8988T (cell line): ENCODE data around the gene LDLRAD4.
"Not testable (repeated sequence)": the region's sequence is repeated elsewhere in the genome, so short reads cannot be mapped to it uniquely, and the experiment has no call there.

ENCODE experiments used
- DNase-seq: peaks from one replicate; pipeline ENCODE4 v3.0.0; 2011

Gene LDLRAD4

DNA sequence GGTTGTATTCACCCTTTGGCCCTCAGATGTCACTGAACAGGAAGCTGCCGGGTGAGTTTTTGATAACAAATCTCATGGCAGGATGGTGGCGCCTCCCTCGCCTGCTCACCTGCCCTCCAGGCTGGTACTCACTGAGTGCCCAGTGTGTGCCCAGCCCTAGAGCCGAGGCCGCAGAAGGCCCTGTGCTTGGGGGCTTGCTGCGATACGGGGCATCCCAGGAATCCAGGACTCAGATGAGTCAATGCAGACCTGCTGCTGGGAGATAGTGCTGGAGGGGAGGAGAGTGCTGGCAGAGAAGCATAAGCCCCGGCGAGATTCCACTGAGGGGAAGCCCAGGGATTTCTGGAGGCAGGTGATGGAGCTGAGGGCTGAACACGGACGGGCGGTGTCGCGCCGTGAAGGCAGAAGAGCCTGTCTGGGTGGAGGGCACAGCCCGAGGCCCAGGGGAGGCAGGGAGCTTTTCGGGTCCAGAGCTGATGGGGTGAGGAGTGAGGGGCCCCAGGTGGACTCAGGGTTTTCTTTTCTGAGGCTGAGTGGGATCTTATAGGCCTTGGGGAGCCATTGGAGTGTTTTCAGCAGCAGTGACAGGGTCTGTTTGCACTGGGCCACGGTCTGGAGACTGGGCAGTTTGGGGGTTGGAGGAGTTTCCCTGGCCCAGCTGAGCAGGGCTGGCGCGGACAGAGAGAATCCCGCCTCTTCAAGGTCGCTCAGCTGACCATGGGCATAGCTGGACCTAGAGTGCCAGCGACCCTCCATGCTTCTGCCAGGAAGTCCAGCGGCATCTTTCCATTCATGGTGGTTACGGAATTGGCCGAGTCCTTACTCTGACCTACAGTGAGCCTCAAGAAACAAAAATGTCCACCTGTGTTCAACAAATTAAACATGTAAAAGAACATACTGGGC is 35.5 kb downstream of the LDLRAD4 start:
- DNase-seq = no peak

DNA sequence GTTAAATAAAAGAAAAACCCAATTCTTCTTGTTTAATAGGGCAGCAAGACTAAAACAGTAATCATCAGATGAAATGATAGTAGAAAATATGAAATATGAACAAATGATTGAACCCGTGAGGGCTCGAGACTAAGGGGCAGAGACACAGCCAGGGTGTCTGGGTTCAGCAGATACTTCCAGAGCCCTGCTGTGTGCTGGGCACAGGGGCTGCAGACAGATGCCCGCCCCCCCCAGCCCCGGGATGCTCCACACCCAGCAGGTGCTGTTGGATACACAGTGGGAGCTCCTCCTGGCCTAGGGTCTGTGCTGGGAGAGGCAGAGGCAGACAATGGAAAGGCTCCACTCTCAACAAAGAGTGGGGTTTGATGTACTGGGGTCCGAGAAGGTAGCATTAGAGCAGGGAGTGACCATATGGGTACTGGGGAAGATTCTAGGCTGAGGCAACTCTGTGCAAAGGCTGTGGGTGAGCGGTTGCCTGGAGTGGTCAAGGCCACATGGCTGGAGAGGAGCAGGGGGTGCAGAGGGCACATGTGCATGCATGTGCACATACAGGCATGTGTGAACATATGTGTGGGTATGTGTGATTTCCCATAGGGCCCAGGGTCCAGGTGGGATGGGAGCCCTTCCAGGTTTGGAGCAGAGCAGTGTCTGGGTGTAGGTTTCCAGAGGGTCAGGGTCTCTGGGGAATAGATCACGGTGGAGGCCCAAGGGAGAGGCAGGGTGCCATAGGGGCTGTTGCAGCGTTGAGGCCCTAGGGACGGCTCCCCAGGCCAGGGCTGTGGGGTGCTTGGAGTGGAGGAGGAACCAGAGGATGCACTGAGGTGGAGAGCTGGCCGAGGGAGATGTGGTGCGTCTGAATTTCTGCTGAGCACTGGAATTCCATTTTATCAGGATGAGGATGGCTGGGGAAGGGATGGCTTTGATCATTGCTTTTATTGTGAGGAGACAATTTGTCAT is 36.7 kb downstream of the LDLRAD4 start:
- DNase-seq = no peak

DNA sequence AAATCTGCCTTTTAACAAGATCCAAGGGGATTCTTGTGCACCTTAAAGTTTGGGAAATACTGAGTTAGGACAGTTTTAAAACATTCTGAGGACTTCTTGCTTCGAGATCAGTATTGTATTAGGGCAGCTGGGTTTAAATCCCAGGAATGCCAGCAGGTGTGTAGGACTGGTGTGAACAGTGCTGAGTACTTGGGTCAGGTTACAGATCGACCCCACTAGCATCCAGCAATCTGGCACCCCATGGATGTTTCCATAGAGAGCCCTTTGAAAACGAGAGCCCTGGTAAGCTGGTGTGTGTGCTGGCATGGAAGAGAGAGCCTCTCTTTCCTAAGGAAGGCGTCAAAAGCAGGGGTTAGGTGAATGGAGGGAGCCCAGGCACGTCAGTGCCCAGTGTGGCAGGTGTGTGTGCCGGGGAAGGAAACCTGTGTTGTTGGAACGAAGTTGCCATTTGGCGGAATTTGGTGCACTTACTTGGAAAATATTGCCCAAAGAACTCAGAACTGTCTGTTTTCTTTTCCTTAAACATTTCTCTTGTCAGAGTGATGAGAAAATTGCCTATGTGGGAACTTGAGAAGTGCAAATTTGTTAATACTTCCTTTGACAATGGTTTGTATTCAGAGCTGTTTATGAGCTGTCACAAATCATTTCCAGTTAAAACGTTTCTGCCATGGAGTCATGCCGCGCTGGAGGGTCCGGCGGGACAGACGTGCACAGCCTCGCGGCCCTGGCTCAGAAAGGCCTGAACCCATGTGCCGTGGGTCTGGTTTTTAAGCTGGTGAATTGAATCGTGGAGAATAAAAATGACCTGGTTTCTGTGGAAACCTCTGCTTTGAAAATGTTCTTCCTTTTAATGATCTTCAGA is 38.1 kb downstream of the LDLRAD4 start:
- DNase-seq = no peak

DNA sequence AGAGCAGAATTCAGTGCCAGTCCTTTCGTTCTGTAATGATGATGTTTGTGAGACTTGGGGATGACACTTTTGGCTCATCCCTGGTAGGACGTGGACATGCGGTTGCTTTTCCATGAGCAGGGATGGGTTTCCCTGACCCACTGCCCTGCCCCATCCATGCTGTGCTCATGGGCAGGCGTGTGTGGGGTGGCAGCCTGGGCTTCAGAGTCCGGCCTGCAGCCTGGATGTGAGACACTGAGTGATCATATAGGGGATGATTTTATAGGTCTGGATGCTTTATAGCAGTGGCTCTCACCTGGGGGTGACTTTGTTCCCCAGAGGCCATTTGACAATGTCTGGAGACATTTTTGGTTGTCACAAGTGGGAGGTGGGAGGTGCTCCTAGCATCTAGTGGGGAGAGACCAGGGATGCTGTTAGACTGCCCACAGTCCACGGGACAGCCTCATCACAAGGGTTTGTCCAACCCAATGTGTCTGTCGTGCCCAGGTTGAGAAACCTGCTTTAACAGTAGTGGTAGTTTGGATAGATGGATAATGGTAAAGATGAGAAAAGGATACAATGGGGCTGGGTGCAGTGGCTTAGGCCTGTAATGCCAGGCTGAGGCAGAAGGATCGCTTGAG is 38.9 kb downstream of the LDLRAD4 start:
- DNase-seq = no peak

DNA sequence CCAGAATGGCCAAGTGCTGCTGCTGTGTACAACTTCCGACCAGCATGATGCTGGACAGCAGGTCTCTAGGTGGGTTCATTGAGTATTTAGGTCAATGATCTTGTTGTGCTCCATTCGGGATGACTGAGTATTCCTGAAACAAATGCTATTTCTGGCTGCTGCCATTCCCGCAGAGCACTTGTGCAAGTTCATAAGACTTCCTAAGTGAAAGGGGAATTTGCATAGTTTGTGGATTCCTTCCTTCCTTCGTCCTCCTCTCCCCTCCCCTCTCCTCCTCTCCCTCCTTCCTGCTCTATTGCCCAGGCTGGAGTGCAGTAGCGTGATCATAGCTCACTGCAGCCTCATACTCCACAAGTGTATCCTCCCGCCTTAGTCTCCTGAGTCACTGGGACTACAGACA is 40.4 kb downstream of the LDLRAD4 start:
- no peak for DNase-seq

DNA sequence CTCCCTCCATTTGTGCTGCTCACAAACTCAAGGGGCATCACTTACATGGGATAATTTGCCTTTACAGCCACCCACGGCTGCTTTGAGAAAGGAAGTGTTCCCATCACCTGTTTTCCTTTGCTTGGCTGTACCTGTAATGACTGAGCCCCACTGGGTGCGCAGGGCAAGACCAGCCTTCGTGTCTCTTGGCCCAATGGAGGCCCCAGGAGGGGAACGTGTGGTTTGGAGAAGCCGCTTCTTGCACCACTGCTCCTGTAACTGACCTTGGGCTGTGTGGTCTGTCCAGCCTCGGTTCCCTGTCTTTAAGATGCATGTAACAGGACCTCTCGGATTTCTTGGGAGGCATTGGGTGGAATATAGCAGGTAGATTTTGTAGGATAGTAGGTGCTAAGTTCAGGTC is 41.1 kb downstream of the LDLRAD4 start:
- no peak for DNase-seq

DNA sequence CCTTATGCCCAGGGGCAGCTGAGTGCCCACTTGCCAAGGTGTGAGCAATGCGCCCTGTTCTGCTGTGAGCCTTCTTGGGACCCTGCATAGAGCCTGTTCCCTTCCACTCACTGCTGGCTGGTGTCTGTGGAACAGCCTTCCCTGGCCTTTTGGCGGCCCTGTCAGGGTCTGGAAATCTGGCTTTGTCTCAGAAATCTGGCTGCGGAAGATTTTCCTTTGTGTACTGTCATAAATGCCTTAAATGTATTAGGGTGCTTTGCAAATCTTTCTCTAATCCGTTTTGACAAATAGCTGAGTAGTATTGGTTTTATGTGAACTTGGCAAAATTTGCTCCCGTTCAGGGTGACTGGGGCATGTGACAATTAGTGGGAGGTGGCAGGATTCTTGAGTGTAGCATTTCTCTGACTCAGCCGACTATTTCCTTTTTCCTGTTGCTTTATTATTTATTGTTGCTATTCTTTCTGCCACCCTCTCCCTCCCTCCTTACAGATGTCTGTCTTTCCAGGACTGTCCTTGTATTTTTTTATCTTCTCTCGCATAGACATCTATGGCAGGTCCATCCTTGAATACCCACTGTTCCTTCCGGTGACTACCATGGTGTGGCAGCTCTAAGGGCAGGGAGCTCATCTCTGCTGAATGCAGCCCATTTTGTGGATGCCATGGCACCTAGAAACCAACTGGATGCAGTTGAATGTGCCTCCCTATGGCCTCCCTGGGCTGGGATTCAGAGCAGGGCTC is 41.8 kb downstream of the LDLRAD4 start:
- DNase-seq = no peak

DNA sequence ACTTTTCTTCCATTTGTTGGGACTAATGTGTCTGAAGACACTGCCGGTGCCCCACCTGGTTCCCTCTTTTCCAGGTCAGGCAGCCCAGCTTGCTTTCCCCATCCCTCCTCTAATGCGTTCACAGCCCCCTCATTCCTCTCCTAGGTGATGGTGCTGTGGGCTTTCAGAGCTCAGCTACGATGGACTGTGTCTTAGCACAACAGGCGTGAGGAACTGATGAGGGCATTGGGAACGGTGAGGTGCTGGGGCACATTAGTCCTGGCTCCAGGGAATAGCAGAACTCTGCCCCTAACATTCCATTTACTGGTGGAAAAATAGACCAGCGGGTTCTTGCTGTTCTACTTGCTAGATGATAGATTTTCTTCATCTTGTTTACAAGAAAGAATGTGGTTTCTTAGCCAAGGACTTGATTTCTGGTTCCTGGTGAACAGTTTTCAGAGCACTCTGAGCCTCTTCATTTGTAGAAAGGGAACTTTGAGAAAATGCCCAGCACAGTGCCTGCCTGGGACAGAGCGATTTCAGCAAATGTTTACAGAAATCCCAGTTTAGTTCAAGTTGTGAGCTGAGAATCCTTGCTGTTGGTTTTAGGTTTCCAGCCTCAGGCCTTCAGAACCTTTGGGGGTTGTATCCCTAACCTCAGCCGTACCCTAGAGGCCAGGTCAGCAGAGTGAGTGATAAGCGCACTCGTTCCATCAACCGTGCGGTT is 42.5 kb downstream of the LDLRAD4 start:
- no peak for DNase-seq

DNA sequence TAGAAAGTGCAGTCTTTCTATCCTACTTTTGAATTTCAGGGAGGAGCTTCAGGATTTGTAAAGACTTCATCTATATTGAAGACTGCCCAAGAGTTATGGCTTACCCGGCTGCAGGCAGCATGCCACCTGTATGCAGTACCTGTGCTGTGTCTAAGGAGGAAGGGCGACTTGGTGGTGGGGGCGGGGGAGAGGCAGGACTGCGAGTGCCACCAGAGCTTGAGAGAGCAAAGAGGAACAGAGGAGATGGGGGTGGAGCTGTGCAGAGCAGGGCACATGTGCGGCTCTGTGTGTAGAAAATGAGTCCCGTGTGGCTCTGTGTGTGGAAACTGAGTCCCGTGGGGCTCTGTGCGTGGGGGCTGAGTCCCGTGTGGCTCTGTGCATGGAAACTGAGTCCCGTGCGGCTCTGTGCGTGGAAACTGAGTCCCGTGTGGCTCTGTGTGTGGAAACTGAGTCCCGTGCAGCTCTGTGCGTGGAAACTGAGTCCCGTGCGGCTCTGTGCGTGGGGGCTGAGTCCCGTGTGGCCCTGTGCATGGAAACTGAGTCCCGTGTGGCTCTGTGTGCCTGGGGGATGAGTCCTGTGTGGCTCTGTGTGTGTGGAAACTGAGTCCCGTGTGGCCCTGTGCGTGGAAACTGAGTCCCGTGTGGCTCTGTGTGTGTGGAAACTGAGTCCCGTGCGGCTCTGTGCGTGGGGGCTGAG is 43.2 kb downstream of the LDLRAD4 start:
- DNase-seq = no peak

DNA sequence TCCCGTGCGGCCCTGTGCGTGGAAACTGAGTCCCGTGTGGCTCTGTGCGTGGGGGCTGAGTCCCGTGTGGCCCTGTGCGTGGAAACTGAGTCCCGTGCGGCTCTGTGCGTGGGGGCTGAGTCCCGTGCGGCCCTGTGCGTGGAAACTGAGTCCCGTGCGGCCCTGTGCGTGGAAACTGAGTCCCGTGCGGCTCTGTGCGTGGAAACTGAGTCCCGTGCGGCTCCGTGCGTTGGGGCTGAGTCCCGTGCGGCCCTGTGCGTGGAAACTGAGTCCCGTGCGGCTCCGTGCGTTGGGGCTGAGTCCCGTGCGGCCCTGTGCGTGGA is 43.8 kb downstream of the LDLRAD4 start:
- DNase-seq = not testable (repeated sequence)

DNA sequence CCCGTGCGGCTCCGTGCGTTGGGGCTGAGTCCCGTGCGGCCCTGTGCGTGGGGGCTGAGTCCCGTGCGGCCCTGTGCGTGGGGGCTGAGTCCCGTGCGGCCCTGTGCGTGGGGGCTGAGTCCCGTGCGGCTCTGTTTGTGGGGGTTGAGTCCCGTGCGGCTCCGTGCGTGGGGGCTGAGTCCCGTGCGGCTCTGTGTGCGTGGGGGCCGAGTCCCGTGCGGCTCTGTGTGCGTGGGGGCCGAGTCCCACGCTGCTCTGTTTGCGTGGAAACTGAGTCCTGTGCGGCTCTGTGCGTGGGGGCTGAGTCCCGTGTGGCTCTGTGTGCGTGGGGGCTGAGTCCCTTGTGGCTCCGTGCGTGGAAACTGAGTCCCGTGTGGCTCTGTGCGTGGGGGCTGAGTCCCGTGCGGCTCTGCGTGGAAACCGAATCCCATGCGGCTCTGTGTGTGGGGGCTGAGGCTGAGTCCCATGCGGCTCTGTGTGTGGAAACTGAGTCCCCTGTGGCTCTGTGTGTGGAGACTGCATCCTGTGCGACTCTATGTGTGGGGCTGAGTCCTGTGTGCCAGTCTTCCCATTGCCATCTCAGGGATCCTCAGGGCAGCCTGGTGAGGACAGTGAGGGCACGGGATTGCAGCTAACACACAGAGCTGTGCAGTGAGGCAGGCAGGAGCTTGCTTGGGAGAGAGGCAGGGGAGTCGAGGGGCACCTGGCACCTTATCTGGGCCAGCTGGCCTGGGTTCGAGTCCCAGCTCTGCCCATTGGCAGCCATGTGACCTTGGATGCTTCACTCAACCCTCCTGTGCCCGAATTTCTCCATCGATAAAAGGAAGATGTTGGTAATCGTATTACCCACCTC is 44.5 kb downstream of the LDLRAD4 start:
- DNase-seq = no peak

DNA sequence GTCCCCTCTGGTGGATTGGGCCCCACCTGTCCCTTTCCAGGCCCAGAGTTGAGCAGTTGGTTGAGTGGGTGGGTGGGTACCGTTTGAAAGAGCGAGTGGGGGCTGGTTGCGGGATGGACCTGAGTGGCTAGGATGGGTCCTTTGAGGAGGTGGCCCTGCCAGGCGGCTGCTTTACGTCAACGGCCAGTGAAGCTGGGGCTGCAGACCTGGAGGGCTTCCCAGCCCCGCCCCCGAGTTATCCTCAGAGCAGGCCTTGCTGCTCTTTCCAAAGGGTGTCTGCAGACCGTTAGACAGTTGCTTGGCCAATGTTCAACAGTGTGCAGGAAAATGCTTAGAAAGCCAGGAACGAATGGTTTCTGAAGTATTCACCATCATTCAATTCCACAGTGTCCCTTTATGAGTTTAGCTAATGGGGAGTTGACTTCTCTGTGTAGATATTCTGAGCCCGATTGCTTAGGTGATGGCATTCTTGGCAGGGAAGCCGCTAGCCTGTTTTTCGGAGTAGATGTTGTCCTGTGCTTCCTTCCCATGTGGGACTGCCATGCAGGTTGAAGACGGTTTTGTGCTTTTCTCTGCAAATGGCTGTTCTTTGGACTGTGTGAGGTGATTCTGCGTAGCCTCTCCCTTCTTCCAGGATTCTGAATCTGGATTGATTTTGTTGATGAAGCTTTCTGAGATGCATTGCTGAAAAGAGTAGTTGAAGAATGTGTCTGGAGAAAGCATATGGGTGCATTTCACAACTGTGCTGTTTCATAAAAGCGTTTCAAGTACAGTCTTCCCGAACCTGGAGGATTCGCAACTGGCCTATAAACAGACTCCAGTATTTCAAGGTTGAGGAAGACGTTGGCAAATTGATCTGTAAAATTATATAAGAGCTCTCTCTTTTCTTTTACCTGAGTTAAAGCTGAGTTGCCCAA is 45.8 kb downstream of the LDLRAD4 start:
- DNase-seq = no peak

DNA sequence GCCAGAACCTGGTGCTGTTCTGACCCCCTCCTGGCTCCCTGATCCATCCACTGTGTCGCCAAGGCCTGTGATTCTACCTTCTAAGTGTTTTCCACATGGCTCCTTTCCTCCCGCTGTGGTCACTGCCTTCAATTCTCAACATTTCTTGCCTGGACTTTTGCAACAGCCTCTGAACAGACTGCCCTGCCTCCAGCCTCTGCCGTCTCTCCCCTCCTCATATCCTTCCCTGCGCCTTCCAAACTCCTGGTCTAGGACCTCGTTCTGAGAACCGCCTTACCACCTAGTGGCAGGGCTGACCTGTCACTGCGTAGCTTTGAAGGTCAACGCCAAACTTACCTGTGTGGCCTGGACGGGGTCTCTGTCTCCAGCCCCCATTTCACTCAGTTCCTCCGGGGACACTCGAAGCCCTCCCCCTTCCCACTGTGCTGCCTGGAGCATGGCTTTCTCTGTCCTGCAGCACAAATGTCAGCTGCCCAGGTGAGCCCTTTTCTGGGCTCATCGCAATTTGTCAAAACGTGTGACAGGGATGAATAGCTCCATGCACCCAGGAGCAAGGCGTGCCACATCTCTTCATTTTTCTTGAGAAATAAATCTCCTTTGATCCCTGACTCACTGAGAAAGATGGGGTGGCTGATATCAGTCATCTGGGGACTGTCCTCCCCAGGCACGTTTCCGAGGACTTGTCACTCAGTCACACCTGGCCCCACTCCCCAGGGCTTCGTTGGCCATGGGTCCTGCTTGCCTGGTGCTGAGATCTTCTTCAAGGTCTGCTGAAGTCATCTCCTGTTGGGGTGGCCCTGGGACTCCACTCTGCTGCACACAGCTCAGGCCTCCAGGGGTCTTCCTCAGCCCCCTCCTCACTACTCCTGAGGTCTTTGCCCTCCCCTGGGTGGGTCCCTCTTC is 46.7 kb downstream of the LDLRAD4 start:
- DNase-seq = no peak

DNA sequence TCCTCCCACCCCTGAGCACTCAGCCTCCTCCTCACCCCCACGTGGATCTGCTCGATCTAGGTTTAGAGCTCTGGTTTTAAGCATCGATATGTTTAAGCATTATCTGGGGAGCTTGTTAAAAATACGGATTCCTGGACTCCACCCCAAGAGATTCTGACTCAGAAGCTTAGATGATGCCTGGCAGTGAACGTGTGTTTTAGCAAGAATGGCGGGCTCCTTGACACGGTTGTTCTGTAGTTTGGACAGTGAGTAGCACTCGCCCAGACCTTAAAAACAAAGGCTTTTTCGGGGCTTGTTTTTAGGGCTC is 47.3 kb downstream of the LDLRAD4 start:
- DNase-seq = no peak

DNA sequence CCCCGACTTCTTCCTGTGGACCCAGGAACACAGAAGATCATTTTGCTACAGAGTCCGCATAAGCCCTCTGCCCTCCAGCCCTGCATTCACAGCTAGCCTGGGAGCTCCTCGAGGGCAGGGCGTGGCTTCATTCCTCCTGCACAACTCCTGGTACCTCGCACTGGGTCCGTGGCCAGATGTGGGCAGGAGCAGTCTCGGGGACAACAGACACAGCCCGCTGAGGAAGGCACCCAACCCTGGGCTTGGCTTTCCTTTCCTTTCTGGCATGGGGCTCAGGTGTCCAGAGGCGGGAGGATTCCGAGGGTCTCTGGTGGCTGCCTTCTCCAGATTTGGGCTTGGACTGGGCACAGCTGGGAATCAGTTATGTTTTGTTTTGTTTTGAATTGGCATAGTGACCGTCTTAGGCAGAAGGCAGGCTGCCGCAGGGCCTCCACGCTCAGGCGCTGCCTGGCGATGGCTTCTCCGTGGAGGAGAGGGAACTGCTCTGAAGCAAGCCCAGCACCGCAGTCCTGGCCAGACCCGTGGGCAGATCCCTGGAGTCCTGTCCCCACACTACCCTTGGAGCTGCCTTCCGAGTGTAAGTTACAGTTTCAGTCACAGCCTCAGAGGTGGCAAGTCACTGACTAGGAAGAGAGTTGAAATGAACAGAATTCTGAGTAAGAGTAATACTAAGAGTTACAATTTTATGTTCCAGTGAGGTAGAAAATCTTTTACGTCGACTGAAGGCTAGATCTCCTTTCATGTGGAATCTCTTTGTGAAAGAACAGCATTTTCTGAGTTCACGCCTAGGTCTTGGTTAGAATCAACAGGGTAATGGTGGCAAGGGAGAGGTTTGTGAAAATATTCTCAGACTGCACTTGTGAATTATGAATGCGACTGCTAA is 47.9 kb downstream of the LDLRAD4 start:
- no peak for DNase-seq

DNA sequence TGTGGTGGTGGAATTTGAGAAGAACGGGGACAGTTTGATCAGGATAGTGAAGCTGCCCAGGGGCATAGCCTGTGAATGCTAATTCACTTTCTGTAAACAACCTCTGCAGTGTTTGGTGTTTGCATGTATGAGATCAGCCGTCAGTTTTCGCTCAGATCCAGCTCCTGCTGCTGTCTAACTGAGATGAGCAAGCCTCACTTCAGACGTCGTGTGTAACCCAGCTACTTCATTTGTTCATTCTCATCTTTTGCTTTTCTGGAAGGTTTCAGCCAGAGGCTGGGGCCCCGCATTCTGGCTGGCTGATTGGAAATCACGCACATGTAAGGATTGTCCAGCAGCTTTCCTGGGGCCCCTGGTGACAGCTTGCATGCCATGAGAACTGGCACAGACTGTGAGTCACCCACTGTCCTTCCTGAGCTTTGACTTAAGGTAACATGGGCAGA is 48.9 kb downstream of the LDLRAD4 start:
- DNase-seq = no peak
